RCC 7860 (cell line): ENCODE results near the gene TMC6.
A peak's percentile ranks its signal among the peaks of the same experiment; 100 is the strongest.
"Not testable (repeated sequence)": the region's sequence is repeated elsewhere in the genome, so short reads cannot be mapped to it uniquely, and the experiment has no call there.

Experiments used
- DNase-seq: peaks from one replicate; pipeline ENCODE4 v3.0.0-alpha.2; 2015; ENCODE audit warnings: low spot score
- FAIRE-seq: peaks from 2 replicates; lab custom pipeline; 2012; peaks lifted over from hg19 to GRCh38; lab: Jason Lieb, UNC

TMC6 gene

DNA sequence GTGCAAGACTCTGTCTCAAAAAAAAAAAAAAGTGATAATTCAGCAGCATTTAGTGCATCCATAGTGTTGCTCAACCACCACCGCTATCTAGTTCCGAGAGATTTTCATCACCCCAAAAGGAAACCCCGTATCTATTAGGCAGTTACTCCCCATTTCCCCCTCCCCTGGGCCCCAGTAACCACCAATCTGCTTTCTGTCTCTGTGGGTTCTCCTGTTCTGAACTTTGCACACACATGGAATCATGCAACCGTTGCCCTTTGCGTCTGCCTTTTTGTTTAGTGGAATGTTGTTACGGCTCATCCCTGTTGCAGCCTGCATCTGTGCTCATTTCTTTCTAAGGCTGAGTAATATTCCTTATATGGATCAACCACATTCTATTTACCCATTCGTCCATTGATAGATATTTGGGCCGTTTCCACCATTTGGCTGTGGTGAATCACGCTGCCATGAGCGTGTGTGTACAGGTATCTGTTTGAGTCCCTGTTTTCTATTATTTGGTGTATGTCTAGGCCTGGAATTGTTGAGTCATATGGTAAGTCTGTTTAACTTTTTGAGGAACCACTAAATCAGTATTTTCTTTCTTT, 31.1 kb upstream of the TMC6 start:
- FAIRE-seq (no peak), DNase-seq (no peak)

DNA sequence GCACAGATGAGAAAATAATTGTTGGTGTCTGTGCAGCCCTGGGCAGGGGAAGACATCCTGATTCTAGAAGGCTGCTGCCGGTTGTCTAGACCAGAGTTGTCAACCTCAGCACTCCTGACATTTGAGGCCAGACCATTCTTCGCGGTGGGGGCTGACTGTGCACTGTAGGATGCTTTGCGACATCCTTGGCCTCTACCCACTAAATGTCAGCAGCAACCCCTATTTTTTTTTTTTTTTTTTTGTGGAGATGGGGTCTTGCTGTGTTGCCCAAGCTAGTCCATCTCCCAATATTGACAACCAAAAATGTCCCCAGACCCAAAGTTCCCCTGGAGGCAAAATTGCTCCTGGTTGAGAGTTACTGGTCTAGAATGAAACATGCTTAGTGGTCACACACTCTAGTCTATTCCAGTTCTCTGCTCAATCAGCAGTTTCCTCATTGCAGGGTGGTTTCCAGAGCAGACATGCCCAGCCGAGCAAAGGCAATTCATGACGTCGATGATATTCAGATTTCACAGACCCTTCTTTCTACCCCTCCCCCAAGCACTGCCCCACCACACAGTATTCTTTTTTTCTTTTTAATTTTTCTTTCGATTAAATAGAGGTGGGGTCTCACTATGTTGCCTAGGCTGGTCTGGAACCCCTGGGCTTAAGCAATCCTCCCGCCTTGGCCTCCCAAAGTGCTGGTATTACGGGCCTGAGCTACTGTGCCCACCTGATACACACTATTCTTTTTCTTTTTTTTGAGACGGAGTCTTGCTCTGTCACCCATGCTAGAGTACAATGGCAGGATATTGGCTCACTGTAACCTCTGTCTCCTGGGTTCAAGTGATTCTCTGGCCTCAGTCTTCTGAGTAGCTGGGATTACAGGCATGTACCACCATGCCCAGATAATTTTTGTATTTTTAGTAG, 26.6 kb upstream of the TMC6 start:
- DNase-seq (no peak), FAIRE-seq (no peak)

DNA sequence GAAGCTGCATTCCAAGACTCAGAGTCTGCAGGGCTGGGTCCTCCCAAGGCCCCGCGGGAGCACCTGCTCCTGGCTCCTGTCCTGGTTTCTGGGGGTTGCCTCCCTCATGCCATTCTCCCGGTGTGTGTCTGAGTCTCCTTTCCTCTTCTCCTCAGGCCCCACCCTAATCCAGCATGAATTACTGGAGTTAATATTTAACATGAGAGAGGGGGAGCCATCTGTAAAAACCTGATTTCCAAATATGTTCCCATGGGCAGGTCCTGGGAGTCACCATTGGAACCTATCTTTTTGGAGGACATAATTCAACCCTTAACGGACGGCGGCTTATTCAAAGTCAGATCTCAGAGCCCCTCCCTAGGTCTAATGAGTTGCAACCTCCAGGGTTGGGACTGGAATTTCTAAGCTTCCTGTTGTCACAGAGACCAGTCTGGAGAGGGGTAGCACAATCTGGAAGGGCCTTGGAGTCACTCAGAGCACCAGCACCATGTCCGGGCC, 23.0 kb upstream of the TMC6 start:
- FAIRE-seq = no peak
- no peak for DNase-seq

DNA sequence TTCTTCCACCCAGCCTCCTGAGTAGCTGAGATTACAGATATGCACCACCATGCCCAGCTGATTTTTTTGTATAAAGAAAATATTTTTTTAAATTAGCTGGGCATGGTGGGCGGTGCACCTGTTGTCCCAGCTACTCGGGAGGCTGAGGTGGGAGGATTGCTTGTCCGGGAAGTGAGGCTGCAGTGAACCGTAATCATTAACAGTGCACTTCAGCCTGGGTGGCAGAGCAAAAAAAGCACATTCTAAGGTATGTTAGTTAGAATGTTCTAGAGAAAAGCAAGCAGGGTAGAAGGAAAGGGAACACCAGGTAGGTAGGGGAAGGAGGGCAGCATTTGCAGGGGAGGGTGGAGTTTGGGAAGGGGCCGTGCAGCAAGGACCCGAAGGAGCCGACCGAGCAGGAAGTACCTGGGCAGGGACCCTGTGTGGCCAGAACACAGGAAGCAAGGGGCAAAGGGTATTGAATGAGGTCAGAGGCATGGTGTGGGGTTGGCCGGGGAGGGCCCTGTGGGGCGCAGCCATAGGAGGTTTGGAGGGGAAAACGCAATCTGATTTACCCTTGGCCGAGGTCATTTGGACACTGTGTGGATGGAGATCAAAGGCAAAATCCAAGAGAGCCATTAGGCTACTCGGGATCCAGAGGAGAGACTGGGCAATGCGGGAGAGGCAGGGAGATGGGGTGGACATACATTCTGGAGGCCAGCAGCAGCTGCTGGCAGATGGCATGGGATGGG, 19.9 kb upstream of the TMC6 start:
- FAIRE-seq = no peak
- DNase-seq = no peak

DNA sequence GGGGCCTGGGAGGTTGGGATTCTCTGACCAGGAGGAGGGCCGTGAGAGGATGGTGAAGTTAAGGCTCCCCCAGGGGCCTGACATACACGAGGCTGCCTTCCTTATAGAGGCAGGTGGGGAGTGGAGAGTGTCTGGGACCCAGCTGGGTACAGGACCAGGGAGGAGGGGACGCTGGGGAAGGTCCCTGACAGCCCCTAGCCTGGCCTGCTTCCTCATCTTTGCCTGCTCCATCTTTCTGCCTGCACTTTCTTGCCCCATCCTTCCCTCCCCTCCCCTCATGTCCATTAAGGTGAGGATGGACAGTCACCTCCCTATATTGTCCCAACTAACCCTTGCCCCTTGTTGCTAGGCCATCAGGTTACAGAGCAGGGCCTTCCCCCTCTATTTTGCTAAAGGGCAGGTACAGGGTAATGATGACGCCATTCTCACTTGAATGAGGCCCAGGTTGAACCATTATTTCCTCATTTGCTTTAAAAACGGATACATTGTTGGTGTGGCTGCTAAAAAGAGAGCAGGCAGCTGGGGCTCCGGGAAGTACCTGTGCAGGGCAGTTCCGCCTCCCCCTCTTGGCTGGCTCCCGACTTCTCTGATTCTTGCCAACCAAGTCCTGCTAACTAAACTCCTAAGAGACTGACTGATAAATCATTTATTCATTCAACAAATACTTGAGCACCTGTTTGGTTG, 18.9 kb upstream of the TMC6 start:
- FAIRE-seq = no peak
- DNase-seq = no peak

DNA sequence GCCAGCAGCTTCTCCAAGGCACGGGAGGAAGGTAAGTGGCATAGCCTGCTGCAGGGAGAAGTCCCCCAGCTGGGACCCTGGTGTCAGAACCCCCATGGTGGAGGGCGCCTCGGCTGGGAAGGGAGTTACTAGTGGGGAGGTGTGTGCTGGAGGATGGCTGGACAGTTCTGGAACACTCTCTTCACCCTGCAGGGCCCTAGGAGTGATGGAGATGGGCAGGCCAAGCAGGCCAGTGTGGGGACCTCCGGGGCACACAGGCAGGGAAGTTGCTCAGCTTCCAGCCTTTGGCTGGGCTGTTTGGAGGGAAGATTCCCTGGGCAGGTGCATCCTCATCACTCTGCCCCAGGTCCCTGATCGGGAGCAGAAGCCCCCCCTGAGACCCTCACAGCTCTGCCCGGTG, 18.3 kb upstream of the TMC6 start:
- no peak for DNase-seq
- FAIRE-seq = no peak

DNA sequence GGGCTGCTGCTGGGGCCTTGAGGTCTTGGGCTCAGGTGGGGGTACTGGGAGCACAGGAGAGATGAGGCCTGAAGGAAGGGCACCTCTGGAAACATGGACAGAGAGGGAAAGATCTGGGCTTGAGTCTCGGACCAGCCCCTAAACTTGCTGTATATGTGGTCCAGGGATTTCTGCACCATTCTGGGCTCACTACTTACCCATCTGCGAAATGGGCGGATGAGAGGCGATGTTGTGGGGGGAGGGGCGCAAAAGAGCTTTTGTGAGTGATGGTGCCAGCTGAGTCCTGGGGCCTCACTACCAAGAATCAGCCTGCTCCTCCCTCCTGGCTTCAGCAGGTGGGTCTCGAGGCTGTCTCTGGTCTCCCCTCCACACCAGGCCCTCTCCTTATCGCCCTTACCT, 17.9 kb upstream of the TMC6 start:
- no peak for FAIRE-seq
- no peak for DNase-seq

DNA sequence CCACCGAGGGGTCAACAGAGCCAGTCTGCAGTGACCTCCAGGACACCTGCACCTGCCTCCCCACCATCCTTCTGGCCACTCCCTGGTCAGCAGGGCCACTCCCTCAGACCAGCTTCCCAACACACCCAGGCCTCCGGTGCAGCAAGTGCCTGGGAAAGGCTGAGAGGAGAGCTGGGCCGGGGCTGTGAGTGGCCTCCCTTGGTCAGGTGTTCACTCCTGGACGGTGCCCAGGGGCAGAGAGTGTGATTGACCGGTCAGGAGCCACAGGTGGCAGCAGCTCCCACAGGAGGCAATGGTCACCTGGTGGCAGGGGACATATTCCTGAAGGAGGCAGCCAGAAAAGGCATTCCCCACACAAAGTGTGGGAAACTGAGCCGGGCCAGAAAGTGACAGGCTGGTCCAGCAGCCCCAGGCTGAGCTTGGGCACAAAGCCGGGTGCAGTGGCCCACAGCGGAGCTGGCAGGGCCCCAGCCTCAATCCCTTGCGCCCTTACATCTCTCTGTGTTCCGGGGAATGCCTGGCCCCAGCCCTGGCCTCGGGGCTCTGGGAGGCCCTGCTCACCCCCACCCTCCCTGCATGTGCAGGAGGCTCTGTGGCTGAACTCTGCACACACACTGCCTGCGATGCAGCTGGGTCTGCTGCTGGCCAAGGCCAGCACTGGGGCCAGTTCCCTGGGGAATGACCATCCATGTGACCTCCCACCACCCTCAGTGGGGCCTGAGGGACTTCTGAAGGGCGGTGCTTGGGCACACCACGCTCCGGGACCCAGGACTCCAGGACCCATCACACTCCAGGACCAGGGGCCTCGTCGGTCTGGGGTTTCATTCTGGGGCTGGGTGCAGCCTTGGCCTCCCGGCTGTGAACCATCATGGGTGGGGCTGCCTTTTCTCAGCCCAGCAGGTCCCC, 16.4 kb upstream of the TMC6 start:
- no peak for FAIRE-seq
- DNase-seq = no peak

DNA sequence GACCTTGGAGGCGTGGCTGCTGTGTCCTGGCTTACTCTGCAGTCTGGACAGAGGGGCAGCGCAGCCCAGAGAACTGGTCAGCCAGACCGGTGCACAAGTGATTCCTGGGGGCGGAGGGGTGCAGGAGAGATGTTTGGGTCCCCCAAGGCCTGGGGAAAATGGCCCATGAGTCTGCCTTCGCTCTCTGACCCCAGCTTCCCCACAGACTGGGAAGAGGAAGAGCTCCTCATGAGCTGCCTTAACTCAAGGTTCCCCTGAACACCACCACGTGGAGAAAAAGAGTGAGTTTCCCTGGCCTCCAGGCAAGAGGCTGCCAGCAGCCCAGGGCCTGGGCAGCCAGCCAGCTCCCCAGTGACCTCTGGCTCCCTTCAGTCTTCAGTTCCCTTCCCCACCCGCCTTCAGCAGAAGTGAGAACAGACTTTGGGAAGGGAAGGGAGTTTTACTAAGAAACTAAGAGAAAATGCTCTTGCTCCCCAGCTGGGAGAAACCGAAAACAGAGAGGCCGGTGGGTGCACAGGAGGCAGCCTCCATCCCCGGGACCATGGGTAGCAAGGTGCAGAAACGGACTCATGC, 15.7 kb upstream of the TMC6 start:
- DNase-seq = peak; percentile 44
- no peak for FAIRE-seq

DNA sequence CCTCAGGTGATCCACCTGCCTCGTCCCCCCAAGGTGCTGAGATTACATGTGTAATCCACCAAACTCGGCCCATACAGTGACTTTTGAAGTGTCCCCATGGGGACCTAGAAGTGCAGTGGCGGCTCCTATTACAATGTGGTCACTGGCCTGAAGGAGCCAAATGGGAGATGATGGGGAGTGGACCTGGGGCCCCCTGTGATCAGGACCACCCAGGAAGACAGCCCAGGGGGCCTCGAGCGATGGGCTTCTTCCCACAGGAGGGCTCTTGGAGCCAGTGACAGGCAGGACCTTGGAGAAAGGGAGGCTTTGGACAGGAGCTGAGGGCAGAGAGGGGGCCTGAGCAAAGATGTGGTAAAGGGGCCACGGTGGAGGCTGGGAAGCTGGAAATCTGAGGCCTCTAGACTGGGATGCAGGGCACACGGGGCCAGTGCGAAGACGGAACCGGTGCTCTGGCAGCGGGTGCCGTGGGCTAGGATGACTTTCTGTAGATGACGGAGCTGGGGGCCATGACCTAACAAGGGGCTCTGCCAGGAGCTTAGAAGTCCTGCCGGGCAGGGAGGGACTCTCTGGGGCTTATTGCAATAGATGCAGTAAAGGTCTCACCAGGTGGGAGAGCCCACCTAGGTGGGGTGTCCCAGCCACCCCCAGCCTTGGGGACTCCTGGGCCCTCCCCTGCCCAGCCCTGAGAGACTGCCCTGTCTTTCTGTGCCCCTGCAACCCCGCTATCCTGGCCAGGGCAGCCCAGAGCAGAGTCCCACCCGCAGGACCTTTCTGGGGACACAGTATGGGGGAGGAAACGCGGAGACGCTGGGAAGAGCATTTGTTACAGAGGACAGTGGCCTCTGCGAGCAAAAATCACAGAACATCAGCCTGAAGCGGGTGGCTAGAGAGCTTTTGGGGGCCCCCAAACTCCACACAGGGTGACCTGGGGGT, 14.9 kb upstream of the TMC6 start:
- no peak for FAIRE-seq

DNA sequence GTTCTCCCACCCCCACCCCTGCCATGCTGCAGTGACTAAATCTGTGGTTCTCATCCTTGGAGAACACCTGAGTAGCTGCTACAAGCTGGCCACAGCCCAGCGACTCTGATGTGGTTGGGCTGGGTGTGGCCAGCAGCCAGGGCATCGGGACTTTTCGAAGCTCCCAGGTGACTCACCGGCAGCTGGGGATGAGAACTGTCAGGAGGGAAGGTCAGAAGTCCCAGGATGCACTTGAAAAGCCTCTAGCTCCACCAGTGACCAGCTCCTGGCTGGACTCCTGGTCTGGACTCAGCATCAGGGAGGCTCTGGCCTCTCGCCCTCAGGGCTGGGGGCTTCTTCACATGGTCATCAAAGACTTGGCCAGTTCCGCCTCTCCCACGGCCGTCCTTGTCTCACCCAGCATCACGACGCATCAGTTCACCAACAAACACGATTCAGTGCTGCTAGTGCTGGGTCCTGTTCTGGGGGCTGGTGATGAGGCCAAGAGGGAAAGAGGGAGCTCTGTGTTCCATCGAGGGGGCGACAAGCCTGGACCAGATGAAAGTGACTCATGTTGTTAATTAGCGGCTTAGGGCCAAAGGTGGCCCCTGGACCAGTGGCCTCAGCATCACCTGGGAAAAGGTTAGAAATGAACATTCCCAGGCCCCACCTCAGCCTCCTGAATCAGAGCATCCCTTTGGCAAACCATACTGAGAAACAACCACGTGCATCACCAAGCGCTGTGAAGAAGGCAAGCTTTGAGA, 13.7 kb upstream of the TMC6 start:
- DNase-seq (peak; percentile 90), FAIRE-seq (peak; percentile 84)

More for the DNA sequence above, 14.9 kb upstream of the TMC6 start:
- DNase-seq = no peak

DNA sequence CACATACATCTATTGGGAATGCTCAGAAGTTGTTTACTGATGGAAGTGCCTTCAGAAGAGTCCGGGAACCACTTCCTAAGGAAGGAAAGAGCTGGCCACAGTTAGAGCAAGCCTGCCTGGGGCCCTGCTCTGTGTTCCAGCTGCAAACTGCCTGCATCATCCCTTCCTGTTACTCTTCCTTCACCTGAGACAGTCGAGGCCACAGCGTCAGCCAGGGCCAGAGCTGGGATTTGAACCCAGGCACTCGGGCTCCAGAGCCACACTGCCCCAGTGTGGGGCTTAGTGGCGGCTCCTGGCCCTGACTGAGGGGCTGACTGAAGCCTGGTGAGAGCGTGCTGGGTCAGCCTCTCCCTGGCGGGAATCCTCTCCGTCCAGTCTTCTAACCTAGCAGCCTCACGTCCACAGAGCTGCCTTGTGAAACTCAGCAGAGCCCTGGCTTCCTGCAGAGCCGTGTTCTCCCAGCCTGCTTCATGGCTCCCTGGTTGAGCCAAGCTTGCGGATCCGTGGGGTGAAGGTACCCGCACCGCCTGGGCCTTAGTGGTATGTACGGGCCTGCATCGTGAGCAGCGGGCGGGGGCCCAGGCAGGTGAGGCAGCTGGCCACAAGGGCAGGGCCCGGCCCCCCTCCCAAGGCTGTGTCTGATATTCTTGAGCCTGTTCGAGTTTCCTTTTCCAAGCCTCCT, 13.0 kb upstream of the TMC6 start:
- DNase-seq (no peak), FAIRE-seq (no peak)

DNA sequence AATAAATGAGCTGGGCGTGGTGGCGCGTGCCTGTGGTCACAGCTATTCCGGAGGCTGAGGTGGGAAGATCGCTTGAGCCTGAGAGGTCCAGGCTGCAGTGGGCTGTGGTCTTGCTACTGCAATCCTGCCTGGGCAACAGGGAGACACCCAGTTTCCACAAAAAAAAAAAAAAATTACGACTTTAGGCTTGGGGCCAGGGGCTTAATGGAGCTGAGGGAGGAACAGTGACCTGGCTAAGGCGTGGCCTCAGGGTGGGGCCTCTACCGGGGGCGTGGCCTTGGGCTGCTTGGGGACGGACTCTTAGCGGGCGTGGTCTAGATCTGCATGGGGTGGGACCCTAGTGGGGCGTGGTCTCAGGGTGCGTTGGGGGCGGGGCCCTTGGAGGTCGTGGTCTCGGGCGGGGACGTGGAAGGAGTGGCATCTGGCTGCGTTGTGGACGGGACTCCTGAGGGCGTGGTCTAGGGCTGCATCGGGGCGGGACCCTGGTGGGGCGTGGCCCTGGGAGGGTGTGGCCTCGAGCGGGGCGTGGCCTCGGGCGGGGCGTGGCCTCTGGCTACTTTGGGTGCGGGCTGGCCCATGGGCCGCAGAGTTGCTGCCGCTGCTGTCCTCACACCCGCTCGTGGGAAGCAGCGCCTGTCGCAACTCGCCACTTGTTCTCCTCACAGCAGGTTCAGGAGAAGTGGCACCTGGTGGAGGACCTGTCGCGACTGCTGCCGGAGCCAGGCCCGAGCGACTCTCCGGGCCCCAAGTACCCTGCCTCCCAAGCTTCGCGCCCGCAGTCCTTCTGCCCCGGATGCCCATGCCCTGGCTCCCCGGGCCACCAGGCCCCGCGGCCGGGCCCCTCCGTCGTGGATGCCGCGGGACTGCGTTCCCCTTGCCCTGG, 11.9 kb upstream of the TMC6 start:
- FAIRE-seq (no peak), DNase-seq (peak; percentile 36)

DNA sequence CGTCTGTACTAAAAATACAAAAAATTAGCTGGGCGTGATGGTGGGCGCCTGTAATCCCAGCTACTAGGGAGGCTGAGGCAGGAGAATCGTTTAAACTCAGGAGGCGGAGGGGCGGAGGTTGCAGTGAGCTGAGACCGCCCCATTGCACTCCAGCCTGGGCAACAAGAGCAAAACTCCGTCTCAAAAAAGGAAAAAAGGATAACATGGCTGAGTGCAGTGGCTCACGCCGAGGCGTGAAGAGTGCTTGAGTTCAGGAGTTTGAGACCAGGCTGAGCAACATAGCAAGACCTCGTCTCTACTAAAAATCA, 11.3 kb upstream of the TMC6 start:
- not testable (repeated sequence) for FAIRE-seq, DNase-seq

DNA sequence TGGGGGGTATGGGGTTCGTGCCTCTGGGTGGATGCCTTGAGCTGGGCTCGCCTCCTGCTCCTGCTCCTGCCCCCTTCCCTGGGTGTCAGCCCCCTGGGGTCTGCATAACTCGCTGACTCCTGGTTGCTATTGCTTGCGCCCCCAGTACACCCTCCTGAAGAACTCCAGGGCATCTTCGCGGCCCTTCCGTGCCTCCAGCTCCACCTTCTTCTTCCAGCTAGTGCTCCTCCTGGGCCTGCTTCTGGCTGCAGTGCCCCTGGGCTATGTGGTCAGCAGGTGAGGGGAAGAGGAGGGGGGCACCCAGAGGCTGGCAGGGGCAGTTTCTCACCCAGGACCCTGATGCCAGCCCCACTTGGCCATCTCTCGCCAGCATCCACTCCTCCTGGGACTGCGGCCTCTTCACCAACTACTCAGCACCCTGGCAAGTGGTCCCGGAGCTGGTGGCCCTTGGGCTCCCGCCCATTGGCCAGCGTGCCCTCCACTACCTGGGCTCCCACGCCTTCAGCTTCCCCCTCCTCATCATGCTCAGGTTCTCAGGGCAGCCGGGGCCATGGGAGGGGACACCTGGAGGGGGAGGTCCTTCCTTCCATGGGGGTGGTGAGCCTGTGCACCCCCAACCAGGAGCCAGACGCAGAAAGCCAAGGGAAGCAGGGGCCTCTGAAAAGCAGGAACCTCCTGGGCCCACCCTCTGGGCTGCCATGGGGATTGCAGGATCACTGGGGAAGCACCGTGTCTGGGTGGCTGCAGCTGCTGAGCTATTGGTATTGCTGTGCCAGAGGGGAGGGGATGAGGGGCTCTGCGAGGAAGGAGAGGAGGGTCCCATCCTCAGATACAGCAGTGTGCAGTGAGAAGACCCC, 9.9 kb upstream of the TMC6 start:
- DNase-seq (no peak), FAIRE-seq (no peak)
